Upper lobe of right lung (tissue), 1 donor: ENCODE results near the gene SLC1A5. TPM values are rescaled to one million over a fixed set of nuclear protein-coding genes. Genes with fewer than 3 reads are reported as not detected.
A peak's percentile ranks its signal among the peaks of the same experiment; 100 is the strongest.
"Not testable (repeated sequence)": the region's sequence is repeated elsewhere in the genome, so short reads cannot be mapped to it uniquely, and the experiment has no call there.

Experiments used
- ATAC-seq: fragments of 200-7000 bp; cut with Tn5 transposase; one replicate; pipeline ENCODE4 v1.9.1; 2020; ENCODE audit warnings: mild to moderate bottlenecking, moderate library complexity
- DNase-seq: peaks from one replicate; pipeline ENCODE4 v3.0.0-alpha.2; 2020
- H3K27ac ChIP-seq: fragments of 200-600 bp; one replicate; pipeline ENCODE4 v1.8.0; 2022
- H3K27me3 ChIP-seq: fragments of 200-600 bp; one replicate; pipeline ENCODE4 v1.8.0; 2022; ENCODE audit warnings: mild to moderate bottlenecking
- H3K36me3 ChIP-seq: fragments of 200-600 bp; one replicate; pipeline ENCODE4 v1.8.0; 2022
- H3K4me1 ChIP-seq: fragments of 200-600 bp; one replicate; pipeline ENCODE4 v1.8.0; 2022
- H3K4me3 ChIP-seq: fragments of 200-600 bp; one replicate; pipeline ENCODE4 v1.8.0; 2022; ENCODE audit warnings: mild to moderate bottlenecking
- H3K9me3 ChIP-seq: fragments of 200-600 bp; one replicate; pipeline ENCODE4 v1.8.0; 2022
- CTCF ChIP-seq: fragments of 200-600 bp; IDR thresholded peaks from one replicate; pipeline ENCODE4 v1.8.0; 2022; ENCODE audit warnings: antibody characterized with exemption
- intact Hi-C: fragments of 100-400 bp; cut with DNase I; formaldehyde crosslinking; loops from one replicate; pipeline ENCODE4 v1.11.0; 2022
- total RNA-seq: library from RNA; stranded (reverse); fragmentation: NEBNext Ultra II Directional; extraction: Animal tissue kit (Norgen Biotek cat#: 25700); gene quantifications from one replicate; pipeline ENCODE4 v1.2.1, GENCODE V29; 2021
- donor health status: DM: no; HTN: yes; CAD: no; lungs with severe emphysema.

Gene SLC1A5
- total RNA-seq, 1 donor from 2014 or later, result 133 TPM

- Histone ChIP-seq H3K4me3 (no peak overlapping the region), H3K4me1 (no peaks in the 10 kb centered on the region), H3K27ac (no peak overlapping the region), H3K9me3 (no peaks in the 10 kb centered on the region), H3K27me3 (no peaks in the 10 kb centered on the region), H3K36me3 (no peaks in the 10 kb centered on the region)
- ATAC-seq (no peak), DNase-seq (no peak)
- intact Hi-C loops, result no loop called here
- TF ChIP-seq CTCF, result no peak
These were observed 40.1 kb upstream of the SLC1A5 start for GRCh38 chr19:46828484-46828883.

GRCh38 chr19:46825731-46826055 is 37.3 kb upstream of the SLC1A5 start:
- H3K27ac ChIP-seq, result no peak overlapping the region
- H3K27me3 ChIP-seq, result no peaks in the 10 kb centered on the region
- H3K4me1 ChIP-seq, result peaks cover 14% of the 10 kb centered on the region
- DNase-seq (no peak), ATAC-seq (no peak)
- intact Hi-C loops, result no loop called here
- no peak for TF ChIP-seq CTCF
- no peak overlapping the region for H3K4me3 ChIP-seq
- H3K9me3 ChIP-seq, result no peaks in the 10 kb centered on the region
- no peaks in the 10 kb centered on the region for H3K36me3 ChIP-seq

GRCh38 chr19:46824890-46825730 is 36.7 kb upstream of the SLC1A5 start:
- ATAC-seq (peak; percentile 80), DNase-seq (peak; percentile 80)
- Histone ChIP-seq H3K36me3 (no peaks in the 10 kb centered on the region), H3K27me3 (no peaks in the 10 kb centered on the region), H3K4me3 (no peak overlapping the region), H3K4me1 (peaks cover 14% of the 10 kb centered on the region), H3K9me3 (no peaks in the 10 kb centered on the region), H3K27ac (peak overlapping the region; percentile 47)
- peak; percentile 9 for TF ChIP-seq CTCF
- intact Hi-C loops, result no loop called here

- Histone ChIP-seq H3K27ac (no peak overlapping the region), H3K36me3 (no peaks in the 10 kb centered on the region), H3K9me3 (no peaks in the 10 kb centered on the region), H3K4me1 (peaks cover 14% of the 10 kb centered on the region), H3K27me3 (no peaks in the 10 kb centered on the region), H3K4me3 (no peak overlapping the region)
- DNase-seq (no peak), ATAC-seq (no peak)
- no peak for TF ChIP-seq CTCF
- intact Hi-C loops, result no loop called here
These were observed 34.7 kb upstream of the SLC1A5 start for GRCh38 chr19:46823049-46823448.

GRCh38 chr19:46822410-46822787 is 34.0 kb upstream of the SLC1A5 start:
- H3K9me3 ChIP-seq, H3K4me3 ChIP-seq, H3K27me3 ChIP-seq, intact Hi-C loops, DNase-seq, H3K36me3 ChIP-seq: not testable (repeated sequence)
- ATAC-seq, result peak; percentile 15
- H3K27ac ChIP-seq, result peak overlapping the region; percentile 42
- H3K4me1 ChIP-seq, result peaks cover 14% of the 10 kb centered on the region

- no peaks in the 10 kb centered on the region for H3K36me3 ChIP-seq
- DNase-seq (peak; percentile 78), ATAC-seq (peak; percentile 69)
- no peak for TF ChIP-seq CTCF
- H3K4me1 ChIP-seq, result peaks cover 14% of the 10 kb centered on the region
- intact Hi-C loops, result no loop called here
- H3K27me3 ChIP-seq, result no peaks in the 10 kb centered on the region
- no peak overlapping the region for H3K4me3 ChIP-seq
- H3K27ac ChIP-seq, result peak overlapping the region; percentile 42
- no peaks in the 10 kb centered on the region for H3K9me3 ChIP-seq
These were observed 33.4 kb upstream of the SLC1A5 start for GRCh38 chr19:46821512-46822409.
